Activated naive CD8-positive, alpha-beta T cell treated with anti-CD3 and anti-CD28 coated beads, Interleukin-2, amount 10 ng/mL, durations not matched to agents 7 days and 5 days (primary cell): ENCODE measurements around the gene SYNE4. TPM values are rescaled to one million over a fixed set of nuclear protein-coding genes. Genes with fewer than 3 reads are reported as not detected.

Experiments used
- ATAC-seq: fragments of 150-1000 bp; cut with Tn5 transposase; one replicate; pipeline ENCODE4 v1.10.0; 2021; ENCODE audit warnings: low read depth, moderate library complexity
- POLR2A ChIA-PET: fragments of 350-600 bp; sonication (Branson Sonifier 250); formaldehyde crosslinking; loops from one replicate; lab custom pipeline; 2021; ENCODE audit warnings: antibody characterized with exemption; lab: Charles Lee
- DNase-seq: peaks from one replicate; pipeline ENCODE4 v3.0.0; 2021
- H3K27ac Mint-ChIP-seq: one replicate; pipeline ENCODE4 v1.8.0; 2022; ENCODE audit warnings: mild to moderate bottlenecking, mixed read lengths
- H3K27me3 Mint-ChIP-seq: one replicate; pipeline ENCODE4 v1.8.0; 2022; ENCODE audit warnings: mild to moderate bottlenecking, moderate library complexity, mixed read lengths
- H3K36me3 Mint-ChIP-seq: one replicate; pipeline ENCODE4 v1.8.0; 2021; ENCODE audit warnings: mild to moderate bottlenecking, mixed read lengths
- H3K4me1 Mint-ChIP-seq: one replicate; pipeline ENCODE4 v1.8.0; 2021; ENCODE audit warnings: mixed read lengths
- H3K4me3 Mint-ChIP-seq: one replicate; pipeline ENCODE4 v1.8.0; 2022; ENCODE audit warnings: mild to moderate bottlenecking, moderate library complexity, mixed read lengths
- H3K9me3 Mint-ChIP-seq: one replicate; pipeline ENCODE4 v1.8.0; 2021; ENCODE audit warnings: mixed read lengths
- total RNA-seq, 2 experiments: library from RNA; stranded (reverse); gene quantifications; one replicate each; pipeline ENCODE4 v1.2.3, GENCODE V29; 2021

SYNE4 gene
- total RNA-seq, 2 experiments from 2014 or later = 3.3 to 3.8 TPM

- POLR2A ChIA-PET = interaction anchor here (1.0 to 2.8 kb wide), 8 partner anchors 16 to 131 kb away, joined by 3 to 11 read pairs (median 4); partner anchors contain the start of genes POLR2I, TBCB, THAP8 and WDR62
- H3K36me3 Mint-ChIP-seq = peaks cover 13% of the 10 kb centered on the region
- no peaks in the 10 kb centered on the region for H3K9me3 Mint-ChIP-seq
- DNase-seq (no peak), ATAC-seq (no peak)
- peak overlapping the region; percentile 92 for H3K4me3 Mint-ChIP-seq
- peaks cover 39% of the 10 kb centered on the region for H3K4me1 Mint-ChIP-seq
- no peaks in the 10 kb centered on the region for H3K27me3 Mint-ChIP-seq
- H3K27ac Mint-ChIP-seq = peak overlapping the region; percentile 93
Measured at GRCh38 chr19:36013280-36014011, 4.8 kb upstream of the SYNE4 start.

GRCh38 chr19:36010402-36010801, 1.8 kb upstream of the SYNE4 start:
- POLR2A ChIA-PET = interaction anchor here (1.1 kb wide), 1 partner anchor 265 kb away, joined by 3 read pairs; the partner anchor contains the start of genes PSENEN and U2AF1L4
- Mint-ChIP-seq H3K9me3 (no peaks in the 10 kb centered on the region), H3K27me3 (peaks cover 1% of the 10 kb centered on the region), H3K4me3 (no peak overlapping the region), H3K36me3 (peaks cover 9% of the 10 kb centered on the region), H3K27ac (no peak overlapping the region), H3K4me1 (peaks cover 35% of the 10 kb centered on the region)
- no peak for ATAC-seq
- DNase-seq = no peak

GRCh38 chr19:36009633-36010379, 1.2 kb upstream of the SYNE4 start:
- Mint-ChIP-seq H3K36me3 (peaks cover 9% of the 10 kb centered on the region), H3K9me3 (no peaks in the 10 kb centered on the region), H3K27ac (peak overlapping the region; percentile 46), H3K27me3 (peaks cover 1% of the 10 kb centered on the region), H3K4me1 (peaks cover 29% of the 10 kb centered on the region), H3K4me3 (peak overlapping the region; percentile 56)
- POLR2A ChIA-PET = interaction anchor here (0.6 to 1.2 kb wide), 2 partner anchors 44 kb away, joined by 4 read pairs; partner anchors contain the start of gene THAP8
- ATAC-seq = no peak
- no peak for DNase-seq

- peak overlapping the region; percentile 58 for H3K4me3 Mint-ChIP-seq
- POLR2A ChIA-PET = interaction anchor here (0.7 to 1.2 kb wide), 2 partner anchors 14 to 45 kb away, joined by 4 read pairs; partner anchors contain the start of gene THAP8
- H3K36me3 Mint-ChIP-seq = peaks cover 9% of the 10 kb centered on the region
- peak; percentile 17 for ATAC-seq
- peaks cover 25% of the 10 kb centered on the region for H3K4me1 Mint-ChIP-seq
- H3K9me3 Mint-ChIP-seq = no peaks in the 10 kb centered on the region
- peaks cover 1% of the 10 kb centered on the region for H3K27me3 Mint-ChIP-seq
- H3K27ac Mint-ChIP-seq = peak overlapping the region; percentile 46
- DNase-seq = peak; percentile 70
Measured at GRCh38 chr19:36009220-36009619, 607 bp upstream of the SYNE4 start.

- H3K4me1 Mint-ChIP-seq = peaks cover 20% of the 10 kb centered on the region
- no peak for DNase-seq
- H3K4me3 Mint-ChIP-seq = no peak overlapping the region
- ATAC-seq = no peak
- H3K36me3 Mint-ChIP-seq = peaks cover 14% of the 10 kb centered on the region
- POLR2A ChIA-PET = no interaction called here
- H3K27me3 Mint-ChIP-seq = peaks cover 1% of the 10 kb centered on the region
- H3K27ac Mint-ChIP-seq = no peak overlapping the region
- no peaks in the 10 kb centered on the region for H3K9me3 Mint-ChIP-seq
Measured at GRCh38 chr19:36006955-36007354, 1.7 kb downstream of the SYNE4 start.

- POLR2A ChIA-PET = no interaction called here
- DNase-seq = no peak
- H3K9me3 Mint-ChIP-seq = no peaks in the 10 kb centered on the region
- H3K27ac Mint-ChIP-seq = no peak overlapping the region
- no peak overlapping the region for H3K4me3 Mint-ChIP-seq
- peaks cover 9% of the 10 kb centered on the region for H3K4me1 Mint-ChIP-seq
- H3K27me3 Mint-ChIP-seq = peaks cover under 1% of the 10 kb centered on the region
- no peak for ATAC-seq
- peaks cover 7% of the 10 kb centered on the region for H3K36me3 Mint-ChIP-seq
Measured at GRCh38 chr19:36003284-36003683, 5.3 kb downstream of the SYNE4 start.

GRCh38 chr19:36001605-36002004, 7.0 kb downstream of the SYNE4 start:
- DNase-seq (no peak), ATAC-seq (no peak)
- H3K9me3 Mint-ChIP-seq = no peaks in the 10 kb centered on the region
- H3K27ac Mint-ChIP-seq = no peak overlapping the region
- no peaks in the 10 kb centered on the region for H3K27me3 Mint-ChIP-seq
- peaks cover 13% of the 10 kb centered on the region for H3K36me3 Mint-ChIP-seq
- no peak overlapping the region for H3K4me3 Mint-ChIP-seq
- POLR2A ChIA-PET = interaction anchor here (1.4 kb wide), 1 partner anchor 13 kb away, joined by 3 read pairs; the partner anchor contains the start of gene ALKBH6
- peaks cover 17% of the 10 kb centered on the region for H3K4me1 Mint-ChIP-seq

GRCh38 chr19:35996777-35997176, 11.8 kb downstream of the SYNE4 start:
- peak overlapping the region; percentile 26 for H3K27ac Mint-ChIP-seq

GRCh38 chr19:35995048-35995993, 13.3 kb downstream of the SYNE4 start, which contains the start of gene SDHAF1:
Gene SDHAF1, plus strand, starts transcription at chr19:35995188. Its CDS starts 87 bp downstream, at chr19:35995275.
- H3K4me3 Mint-ChIP-seq = peak within 1 kb of the TSS; percentile 94
- peak within 1 kb of the TSS; percentile 95 for H3K27ac Mint-ChIP-seq
- peak; percentile 84 for ATAC-seq
- POLR2A ChIA-PET = interaction anchor here (0.5 to 3.2 kb wide), 7 partner anchors 14 to 135 kb away, joined by 3 to 15 read pairs (median 4); partner anchors contain the start of genes ALKBH6, POLR2I, SYNE4 and THAP8
- peaks cover 12% of the 10 kb centered on the region for H3K36me3 Mint-ChIP-seq
- H3K4me1 Mint-ChIP-seq = peaks cover 24% of the 10 kb centered on the region
- DNase-seq = peak; percentile 92
- no peaks in the 10 kb centered on the region for H3K27me3 Mint-ChIP-seq
- no peaks in the 10 kb centered on the region for H3K9me3 Mint-ChIP-seq

More at GRCh38 chr19:35996777-35997176, 11.8 kb downstream of the SYNE4 start:
- POLR2A ChIA-PET = interaction anchor here (1.1 to 1.9 kb wide), 2 partner anchors 17 to 118 kb away, joined by 4 to 8 read pairs; partner anchors contain the start of genes ALKBH6, POLR2I and TBCB
- ATAC-seq = no peak
- Mint-ChIP-seq H3K27me3 (no peaks in the 10 kb centered on the region), H3K36me3 (peaks cover 12% of the 10 kb centered on the region), H3K4me3 (peak overlapping the region; percentile 94), H3K9me3 (no peaks in the 10 kb centered on the region), H3K4me1 (peaks cover 24% of the 10 kb centered on the region)
- no peak for DNase-seq

- ATAC-seq (no peak), DNase-seq (peak; percentile 48)
- no peaks in the 10 kb centered on the region for H3K9me3 Mint-ChIP-seq
- H3K4me1 Mint-ChIP-seq = peaks cover 20% of the 10 kb centered on the region
- peaks cover 10% of the 10 kb centered on the region for H3K36me3 Mint-ChIP-seq
- peak overlapping the region; percentile 72 for H3K4me3 Mint-ChIP-seq
- peak overlapping the region; percentile 12 for H3K27ac Mint-ChIP-seq
- POLR2A ChIA-PET = interaction anchor here (1.1 to 3.2 kb wide), 3 partner anchors 20 to 60 kb away, joined by 5 to 15 read pairs (median 6); partner anchors contain the start of genes ALKBH6, THAP8 and WDR62
- H3K27me3 Mint-ChIP-seq = peaks cover 2% of the 10 kb centered on the region
Measured at GRCh38 chr19:35993923-35994598, 14.6 kb downstream of the SYNE4 start.

GRCh38 chr19:35992907-35993765, 15.5 kb downstream of the SYNE4 start:
- Mint-ChIP-seq H3K27ac (no peak overlapping the region), H3K27me3 (peaks cover 10% of the 10 kb centered on the region)

More at GRCh38 chr19:35992907-35993765, 15.5 kb downstream of the SYNE4 start:
- DNase-seq (no peak), ATAC-seq (no peak)
- Mint-ChIP-seq H3K36me3 (peaks cover 10% of the 10 kb centered on the region), H3K9me3 (no peaks in the 10 kb centered on the region), H3K4me3 (no peak overlapping the region), H3K4me1 (peaks cover 20% of the 10 kb centered on the region)
- POLR2A ChIA-PET = interaction anchor here (1.3 to 3.2 kb wide), 2 partner anchors 21 to 61 kb away, joined by 5 to 15 read pairs; partner anchors contain the start of genes ALKBH6, THAP8 and WDR62
